IMR-90 (cell line): ENCODE data around the gene IL4R. TPM values are rescaled to one million over a fixed set of nuclear protein-coding genes. Genes with fewer than 3 reads are reported as not detected.

ENCODE experiments used
- ATAC-seq: fragments of 200-7000 bp; cut with Tn5 transposase; 2 replicates; pipeline ENCODE4 v1.9.1; 2020; ENCODE audit warnings: low read depth, mild to moderate bottlenecking, moderate library complexity
- BruUV-seq: library from RNA; stranded (reverse); fragments of 400-500 nt; replicated peaks from 2 replicates; lab custom pipeline; 2021; lab: Mats Ljungman, UMichigan
- CTCF ChIA-PET: fragments of 300-600 bp; formaldehyde crosslinking; extraction: SDS; loops from one replicate; lab custom pipeline; 2021; ENCODE audit warnings: antibody characterized with exemption; lab: Yijun Ruan, JAX
- POLR2A ChIA-PET: fragments of 300-600 bp; sonication (Branson Sonifier 250); formaldehyde crosslinking; loops from one replicate; lab custom pipeline; 2022; ENCODE audit warnings: antibody characterized with exemption; ENCODE audit not compliant: unreplicated experiment; lab: Charles Lee
- DNase-seq: peaks from one replicate; pipeline ENCODE4 v3.0.0; 2013
- H2AFZ ChIP-seq: replicated peaks from 2 replicates; pipeline ENCODE3; 2013; ENCODE audit warnings: low read length, mild to moderate bottlenecking; ENCODE audit not compliant: poor library complexity
- H2AK5ac ChIP-seq: 2 replicates; pipeline ENCODE4 v1.6.1; 2013; ENCODE audit warnings: low read depth, low read length, inconsistent platforms
- H2AK9ac ChIP-seq: replicated peaks from 2 replicates; pipeline ENCODE3; 2013; ENCODE audit warnings: mild to moderate bottlenecking, low read depth, low read length, moderate library complexity; ENCODE audit not compliant: poor library complexity
- H2BK120ac ChIP-seq: 2 replicates; pipeline ENCODE4 v1.6.1; 2013; ENCODE audit warnings: low read depth, low read length, inconsistent platforms
- H2BK15ac ChIP-seq: 3 replicates; pipeline ENCODE4 v1.6.1; 2013; ENCODE audit warnings: low read depth, low read length, inconsistent platforms
- H2BK20ac ChIP-seq: 2 replicates; pipeline ENCODE4 v1.6.1; 2013; ENCODE audit warnings: low read depth, mild to moderate bottlenecking, inconsistent platforms, low read length, moderate library complexity
- H2BK5ac ChIP-seq: 2 replicates; pipeline ENCODE4 v1.6.1; 2013; ENCODE audit warnings: mild to moderate bottlenecking, low read depth, low read length, inconsistent platforms; ENCODE audit not compliant: poor library complexity, severe bottlenecking
- H3K14ac ChIP-seq: replicated peaks from 2 replicates; pipeline ENCODE4 v1.6.1; 2013; ENCODE audit warnings: low read depth, low read length, inconsistent platforms
- H3K18ac ChIP-seq: 2 replicates; pipeline ENCODE4 v1.6.1; 2013; ENCODE audit warnings: low read depth, low read length, control low read depth
- H3K23ac ChIP-seq: 2 replicates; pipeline ENCODE4 v1.6.1; 2013; ENCODE audit warnings: low read depth, low read length, inconsistent platforms
- H3K27ac ChIP-seq: 2 replicates; pipeline ENCODE4 v1.5.1; 2013; ENCODE audit warnings: mild to moderate bottlenecking, control low read depth, low read length; ENCODE audit not compliant: insufficient read depth
- H3K27me3 ChIP-seq: 2 replicates; pipeline ENCODE4 v1.6.1; 2013; ENCODE audit warnings: low read length; ENCODE audit not compliant: control insufficient read depth, insufficient read depth
- H3K36me3 ChIP-seq: 2 replicates; pipeline ENCODE4 v1.6.1; 2013; ENCODE audit warnings: low read length, mixed read lengths; ENCODE audit not compliant: control insufficient read depth, insufficient read depth
- H3K4ac ChIP-seq: 2 replicates; pipeline ENCODE4 v1.6.1; 2013; ENCODE audit warnings: low read depth, low read length, inconsistent platforms
- H3K4me1 ChIP-seq: 2 replicates; pipeline ENCODE4 v1.6.1; 2013; ENCODE audit warnings: low read length, mixed read lengths; ENCODE audit not compliant: control insufficient read depth, insufficient read depth
- H3K4me2 ChIP-seq: 2 replicates; pipeline ENCODE4 v1.6.1; 2013; ENCODE audit warnings: low read depth, mild to moderate bottlenecking, control low read depth, low read length, moderate library complexity
- H3K4me3 ChIP-seq: 2 replicates; pipeline ENCODE4 v1.5.1; 2013; ENCODE audit warnings: low read depth, mild to moderate bottlenecking, control low read depth, low read length, moderate library complexity; ENCODE audit not compliant: insufficient read depth
- H3K56ac ChIP-seq: 2 replicates; pipeline ENCODE4 v1.6.1; 2013; ENCODE audit warnings: low read length, inconsistent platforms; ENCODE audit not compliant: insufficient read depth; ENCODE audit errors: extremely low read depth
- H3K79me1 ChIP-seq, 2 experiments: 2 replicates each; pipeline ENCODE4 v1.6.1; 2013; ENCODE audit warnings: low read length in 2 of 2, inconsistent platforms in 1 of 2, low read depth in 1 of 2
- H3K9ac ChIP-seq: 2 replicates; pipeline ENCODE4 v1.6.1; 2013; ENCODE audit warnings: low read depth, low read length, control low read depth
- H3K9me1 ChIP-seq: 2 replicates; pipeline ENCODE4 v1.6.1; 2013; ENCODE audit warnings: low read length, inconsistent platforms; ENCODE audit not compliant: insufficient read depth
- H3K9me3 ChIP-seq: 2 replicates; pipeline ENCODE4 v1.6.1; 2013; ENCODE audit warnings: low read length; ENCODE audit not compliant: control insufficient read depth, insufficient read depth
- H4K20me1 ChIP-seq: 2 replicates; pipeline ENCODE4 v1.6.1; 2013; ENCODE audit warnings: low read length, inconsistent platforms; ENCODE audit not compliant: insufficient read depth
- H4K5ac ChIP-seq: 2 replicates; pipeline ENCODE4 v1.6.1; 2013; ENCODE audit warnings: mild to moderate bottlenecking, low read depth, low read length, control low read depth
- H4K8ac ChIP-seq, 2 experiments: 2 replicates each; pipeline ENCODE4 v1.6.1; 2013; ENCODE audit warnings: low read depth in 2 of 2, low read length in 2 of 2, control low read depth in 1 of 2, inconsistent platforms in 1 of 2
- H4K91ac ChIP-seq: 2 replicates; pipeline ENCODE4 v1.6.1; 2013; ENCODE audit warnings: low read depth, low read length, inconsistent platforms; ENCODE audit not compliant: insufficient read depth
- BHLHE40 ChIP-seq: fragments of 150-350 bp; IDR thresholded peaks from 2 replicates; pipeline ENCODE4 v1.6.1; 2016; ENCODE audit warnings: mild to moderate bottlenecking, low read depth, low read length
- CEBPB ChIP-seq: IDR thresholded peaks from 2 replicates; pipeline ENCODE4 v1.6.1; 2012; ENCODE audit warnings: low read depth, low read length, improper control_type of control experiment
- CHD1 ChIP-seq: IDR thresholded peaks from 2 replicates; pipeline ENCODE4 v1.6.1; 2012; ENCODE audit warnings: low read depth, low read length, improper control_type of control experiment
- CTCF ChIP-seq: conservative IDR thresholded peaks from 2 replicates; pipeline ENCODE4 v1.5.1; 2012; ENCODE audit warnings: mild to moderate bottlenecking, low read depth, low read length, improper control_type of control experiment
- ELK1 ChIP-seq: fragments of 150-350 bp; IDR thresholded peaks from 2 replicates; pipeline ENCODE4 v1.6.1; 2016; ENCODE audit warnings: low read depth, mild to moderate bottlenecking, low read length, moderate library complexity, borderline replicate concordance
- FOS ChIP-seq: fragments of 150-350 bp; IDR thresholded peaks from 2 replicates; pipeline ENCODE4 v1.6.1; 2016; ENCODE audit warnings: low read depth, low read length
- MAFK ChIP-seq: IDR thresholded peaks from 2 replicates; pipeline ENCODE4 v1.6.1; 2012; ENCODE audit warnings: low read depth, low read length, improper control_type of control experiment
- MAZ ChIP-seq: IDR thresholded peaks from 2 replicates; pipeline ENCODE4 v1.6.1; 2012; ENCODE audit warnings: low read depth, mild to moderate bottlenecking, low read length, improper control_type of control experiment, moderate library complexity, borderline replicate concordance
- MXI1 ChIP-seq: IDR thresholded peaks from 2 replicates; pipeline ENCODE4 v1.6.1; 2012; ENCODE audit warnings: low read depth, mild to moderate bottlenecking, low read length, moderate library complexity, borderline replicate concordance
- NFE2L2 ChIP-seq: fragments of 150-350 bp; IDR thresholded peaks from 2 replicates; pipeline ENCODE4 v1.6.1; 2016; ENCODE audit warnings: low read depth, mild to moderate bottlenecking, low read length
- POLR2A ChIP-seq: IDR thresholded peaks from 2 replicates; pipeline ENCODE4 v1.6.1; 2012; ENCODE audit warnings: mild to moderate bottlenecking, low read depth, low read length
- RAD21 ChIP-seq: IDR thresholded peaks from 2 replicates; pipeline ENCODE4 v1.6.1; 2012; ENCODE audit warnings: low read length, improper control_type of control experiment
- RCOR1 ChIP-seq: IDR thresholded peaks from 2 replicates; pipeline ENCODE4 v1.6.1; 2012; ENCODE audit warnings: mild to moderate bottlenecking, low read length, improper control_type of control experiment; ENCODE audit not compliant: insufficient replicate concordance
- RFX5 ChIP-seq: IDR thresholded peaks from 2 replicates; pipeline ENCODE4 v1.8.0; 2012; ENCODE audit warnings: low read depth, mild to moderate bottlenecking, low read length, moderate library complexity
- SMC3 ChIP-seq: fragments of 150-350 bp; IDR thresholded peaks from 2 replicates; pipeline ENCODE4 v1.6.1; 2016; ENCODE audit warnings: low read depth, mild to moderate bottlenecking, antibody characterized with exemption, low read length, moderate library complexity
- USF2 ChIP-seq: fragments of 150-350 bp; IDR thresholded peaks from 2 replicates; pipeline ENCODE4 v1.6.1; 2017; ENCODE audit warnings: mild to moderate bottlenecking, antibody characterized with exemption, low read length, low read depth
- WGBS, 2 experiments: methylation state at CpG; one replicate each; pipeline versions ENCODE4 v1.1.5 to v1.1.7; 2013; ENCODE audit warnings: missing lambda C conversion rate in 2 of 2; ENCODE audit not compliant: insufficient read length in 1 of 2; ENCODE audit errors: extremely low coverage in 2 of 2; 5-methylcytosine and 5-hydroxymethylcytosine counted together
- dilution Hi-C: fragments of 300-500 bp; cut with HindIII; formaldehyde crosslinking; loops from one replicate; pipeline ENCODE4 v1.14.3; 2018; ENCODE audit warnings: low sequenced_read_pairs; ENCODE audit not compliant: unreplicated experiment
- in situ Hi-C: fragments of 300-500 bp; cut with MboI; formaldehyde crosslinking; loops from 3 replicates; pipeline ENCODE4 v1.14.3; 2019; ENCODE audit warnings: low sequenced_read_pairs, inconsistent platforms, mixed read lengths
- intact Hi-C: fragments of 100-400 bp; cut with micrococcal nuclease; formaldehyde crosslinking; loops from 2 replicates; pipeline ENCODE4 v1.10.0; 2022
- polyA plus RNA-seq, 3 experiments: library from polyadenylated mRNA; depleted of rRNA; stranded (reverse); fragments of >200 nt; gene quantifications; 2 replicates each; pipeline ENCODE4 v1.2.3, GENCODE V29; 2012; ENCODE audit warnings: low replicate concordance in 1 of 3
- total RNA-seq: library from RNA; depleted of rRNA; stranded (reverse); fragments of >200 nt; gene quantifications from 2 replicates; pipeline ENCODE4 v1.2.3, GENCODE V29; 2012

IL4R gene
- total and polyA plus RNA-seq, 2 of the 4 experiments (the other 2 are of a cell fraction): 6.3 to 18.7 TPM

GRCh38 chr16:27407133-27407532, 93.4 kb downstream of the IL4R start:
- POLR2A ChIA-PET: no interaction called here
- Histone ChIP-seq H3K27me3 (no peaks in the 10 kb centered on the region), H3K9me1 (peaks cover 18% of the 10 kb centered on the region), H3K4me2 (no peak overlapping the region), H2AK9ac (no peak overlapping the region), H2BK5ac (no peak overlapping the region), H4K8ac (no peak overlapping the region), H3K36me3 (no peaks in the 10 kb centered on the region), H4K91ac (peak overlapping the region; percentile 41; the same call in 1 of the 2 replicates), H3K27ac (no peak overlapping the region), H3K56ac (no peak overlapping the region), H3K4me3 (no peak overlapping the region), H4K20me1 (no peaks in the 10 kb centered on the region), H3K23ac (peak overlapping the region; percentile 75; the same call in 1 of the 2 replicates), H2BK120ac (peak overlapping the region; percentile 83), H4K5ac (no peak overlapping the region), H2BK20ac (peak overlapping the region; percentile 86), H3K14ac (0 out of 2 replicates have a peak overlapping the region, but pooled peaks have one; percentile 29), H3K9me3 (no peaks in the 10 kb centered on the region), H3K9ac (no peak overlapping the region), H3K4me1 (peaks cover 15% of the 10 kb centered on the region), H3K18ac (no peak overlapping the region), H3K79me1 (peaks cover 6 to 25% of the 10 kb centered on the region in 2 experiments; a peak in 2 of 4 replicates), H2AK5ac (no peak overlapping the region; the same call in 1 of the 2 replicates), H3K4ac (no peak overlapping the region), H2AFZ (no peak overlapping the region), H2BK15ac (peak overlapping the region; percentile 10; the same call in 1 of the 3 replicates)
- 100% methylated on average over 1 of the region's 2 CpGs; no CpG with 5 or more reads in 1 of the 2 experiments for WGBS, 2 experiments
- CTCF ChIA-PET: no interaction called here
- in situ Hi-C loops: no loop called here
- ATAC-seq: no peak
- TF ChIP-seq CTCF (no peak), RAD21 (no peak), MAZ (no peak), USF2 (no peak), ELK1 (no peak), FOS (no peak), NFE2L2 (no peak), BHLHE40 (no peak), RCOR1 (no peak), RFX5 (no peak), MAFK (no peak), CEBPB (no peak), CHD1 (no peak), SMC3 (no peak), POLR2A (no peak), MXI1 (no peak)
- no TSS peak for BruUV-seq
- intact Hi-C loops: no loop called here
- dilution Hi-C loops: no loop called here
- no peak for DNase-seq
